HG03378 (cell line): Measurements from ENCODE around the gene ITSN2.

Experiments
- ATAC-seq: cut with Tn5 transposase; IDR thresholded peaks from one replicate; pipeline ENCODE4 v1.9.1; 2021; ENCODE audit warnings: mild to moderate bottlenecking, moderate library complexity; ENCODE audit not compliant: unreplicated experiment

Gene ITSN2

DNA sequence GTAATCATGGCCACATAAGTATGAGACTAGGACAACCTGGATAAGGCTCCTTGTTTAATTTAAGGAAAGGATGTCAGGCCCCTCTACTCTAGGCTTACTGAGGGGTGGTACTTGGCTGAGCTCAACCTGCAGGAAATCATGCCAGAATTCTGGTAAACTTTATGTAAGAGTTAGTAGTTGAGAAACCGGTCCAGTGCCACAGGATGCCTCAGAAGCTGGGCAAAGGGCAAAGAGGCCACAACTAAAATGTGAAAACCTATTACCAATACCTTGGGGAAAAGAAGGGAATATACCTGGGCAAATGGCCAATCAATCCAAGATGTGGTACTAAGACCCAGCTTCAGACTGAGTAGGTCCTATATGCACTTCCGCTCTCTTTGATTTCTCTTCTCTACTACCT is 86.7 kb downstream of the ITSN2 start:
- no peak for ATAC-seq

DNA sequence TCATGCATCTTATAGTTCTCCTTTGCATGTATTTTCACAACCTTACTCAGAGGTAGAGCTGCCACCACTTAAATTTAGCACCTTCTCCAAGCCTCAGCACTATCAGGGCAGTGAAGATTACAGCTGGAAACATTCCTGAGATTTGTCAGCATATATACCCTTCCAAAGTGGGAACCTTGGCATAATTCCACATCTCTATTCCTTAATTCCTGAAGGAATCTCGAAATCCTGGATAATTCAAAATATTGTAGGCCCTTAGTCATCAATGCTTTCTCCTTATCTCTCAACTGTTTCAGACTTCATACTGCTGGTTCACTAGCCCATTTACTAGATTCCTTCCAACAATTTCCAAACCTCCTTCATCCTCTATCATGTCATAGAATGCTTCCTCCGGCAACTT is 87.4 kb downstream of the ITSN2 start:
- ATAC-seq = no peak

DNA sequence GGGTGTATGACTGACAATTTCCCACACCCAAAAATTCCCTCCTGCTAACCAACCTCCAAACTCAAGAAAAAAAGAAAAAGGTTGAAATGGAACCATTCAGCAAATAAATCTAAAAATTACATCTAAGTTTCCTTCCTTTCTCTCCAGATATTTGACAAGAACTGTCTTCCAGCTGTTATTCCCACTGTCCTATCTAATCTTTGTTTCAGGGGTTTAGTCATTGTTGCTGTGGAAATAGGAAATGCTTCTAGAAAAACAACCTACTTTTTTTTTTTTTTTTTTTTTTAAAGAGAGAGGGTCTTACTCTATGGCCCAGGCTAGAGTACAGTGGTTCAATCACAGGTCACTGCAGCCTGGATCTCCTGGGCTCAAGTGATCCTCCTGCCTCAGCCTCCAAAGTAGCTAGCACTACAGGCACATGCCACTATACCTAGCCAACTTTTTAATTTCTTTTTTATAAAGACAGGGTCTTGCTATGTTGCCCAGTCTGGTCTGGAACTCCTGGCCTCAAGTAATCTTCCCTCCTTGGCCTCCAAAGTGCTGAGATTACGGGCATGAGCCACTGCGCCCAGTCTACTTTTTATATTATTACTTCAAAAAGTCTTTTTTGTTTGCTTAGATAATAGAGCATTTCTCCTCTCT is 88.1 kb downstream of the ITSN2 start:
- no peak for ATAC-seq

DNA sequence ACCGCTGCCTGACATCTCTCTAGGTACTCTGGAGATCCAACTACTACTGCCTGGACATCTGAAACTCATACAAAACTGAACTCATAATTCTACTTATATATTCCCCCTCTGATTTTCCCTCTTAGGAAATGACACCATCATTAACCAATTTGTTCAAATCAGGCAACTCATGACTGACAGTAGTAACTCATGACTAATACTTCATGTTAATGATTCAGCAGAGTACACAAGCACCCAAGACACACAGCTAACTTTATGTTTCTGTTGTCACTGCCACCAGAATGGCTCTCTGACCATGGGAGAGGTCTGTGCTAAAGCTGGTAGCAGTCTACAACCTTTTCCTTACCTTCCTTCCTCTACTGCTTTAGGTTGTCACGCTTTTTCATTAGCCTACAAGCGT is 91.1 kb downstream of the ITSN2 start:
- no peak for ATAC-seq

DNA sequence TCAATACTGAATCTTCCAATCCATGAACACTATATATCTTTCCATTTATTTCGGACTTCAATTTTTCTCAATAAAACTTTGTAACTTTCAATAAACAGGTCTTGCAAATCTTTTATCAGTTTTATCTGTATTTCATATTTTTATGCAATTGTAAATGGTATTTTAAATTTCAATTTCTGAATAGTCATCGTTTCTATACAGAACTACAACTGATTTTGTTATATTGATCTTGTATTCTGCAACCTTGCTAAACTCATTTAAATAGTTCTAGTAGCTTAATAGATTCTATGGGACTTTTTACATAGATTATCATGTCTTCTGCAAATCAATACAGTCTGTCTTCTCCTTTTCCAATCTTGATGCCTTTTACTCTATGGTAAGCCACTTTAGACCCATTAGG is 95.1 kb downstream of the ITSN2 start:
- no peak for ATAC-seq

DNA sequence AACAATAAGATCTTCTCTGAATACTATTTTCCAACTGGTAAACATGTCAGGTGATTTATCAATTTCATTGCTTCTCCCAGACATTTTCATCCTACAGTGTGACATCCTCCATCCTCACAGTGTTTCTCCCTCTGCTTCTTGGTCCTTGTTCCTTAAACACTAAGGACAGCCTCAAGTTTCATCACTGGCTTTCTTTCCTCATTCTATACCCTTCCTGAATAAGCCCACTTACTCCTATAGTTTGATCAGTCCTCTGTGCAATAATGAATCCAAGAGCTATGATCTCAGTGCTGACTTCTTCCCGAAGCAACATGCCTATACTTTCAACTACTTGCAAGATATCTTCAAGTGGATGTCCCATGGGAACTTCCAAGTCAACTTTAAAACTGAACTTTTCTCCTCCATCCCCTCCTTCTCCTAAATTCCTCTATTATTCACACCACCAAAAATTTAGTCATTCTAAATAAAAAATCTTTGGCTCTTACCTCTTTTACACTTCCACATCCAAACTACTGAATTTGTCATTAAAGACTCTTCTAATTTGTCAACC is 97.8 kb downstream of the ITSN2 start:
- ATAC-seq = no peak

DNA sequence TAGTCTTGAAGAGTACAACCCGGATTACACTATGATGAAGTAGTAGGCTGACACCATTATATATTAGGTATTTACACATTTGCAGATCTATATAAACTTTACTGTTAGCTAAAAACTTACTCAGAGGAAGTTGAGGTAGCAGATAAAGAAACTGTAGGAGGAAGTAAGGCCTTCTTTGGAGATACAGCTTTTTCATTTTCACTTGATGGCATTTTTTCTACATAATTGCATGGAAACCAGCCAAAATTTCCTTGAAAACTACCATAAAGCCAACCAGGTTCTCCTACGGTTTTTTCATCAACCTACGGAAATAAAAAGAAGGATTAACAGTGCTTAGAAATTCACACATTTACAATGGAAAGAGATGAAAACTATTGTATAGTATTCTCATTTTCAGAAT is 98.9 kb downstream of the ITSN2 start:
- no peak for ATAC-seq

DNA sequence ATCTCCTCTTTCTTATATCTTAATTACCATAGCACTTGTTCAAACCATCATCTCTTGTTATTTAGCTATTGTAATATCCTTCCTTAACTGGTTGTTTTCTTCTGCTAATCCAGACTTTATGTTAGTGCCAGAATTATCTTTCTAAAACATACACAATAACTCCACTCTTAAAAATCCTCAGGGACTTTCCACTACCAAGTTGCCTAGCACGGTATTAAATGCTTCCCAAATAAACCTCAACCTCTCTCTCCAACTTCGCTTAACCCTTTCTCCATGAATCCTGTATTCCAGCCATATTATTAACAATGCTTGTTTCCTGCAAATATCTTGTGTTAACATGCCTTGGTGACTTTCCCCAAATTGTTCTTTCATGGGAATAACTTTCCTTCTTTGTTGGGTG is 101.0 kb downstream of the ITSN2 start:
- no peak for ATAC-seq

DNA sequence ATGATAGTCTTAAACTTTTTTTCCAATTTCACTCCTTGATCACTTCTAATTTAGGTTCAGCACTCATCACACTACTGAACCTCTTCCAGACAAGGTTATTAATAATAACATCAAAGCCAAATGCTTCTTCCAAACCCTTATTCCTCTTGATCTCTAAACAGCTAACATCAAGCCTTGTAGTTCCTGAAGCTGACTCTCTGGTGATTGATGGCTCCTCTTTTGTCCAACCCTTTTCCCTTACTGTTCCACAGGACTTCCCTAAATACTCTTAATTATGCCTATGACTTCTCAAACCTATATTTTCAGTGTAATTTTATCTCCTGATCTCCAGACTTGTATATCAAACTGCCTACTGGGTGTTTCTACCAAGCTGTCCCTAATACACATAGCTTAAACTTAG is 101.6 kb downstream of the ITSN2 start:
- ATAC-seq = no peak

DNA sequence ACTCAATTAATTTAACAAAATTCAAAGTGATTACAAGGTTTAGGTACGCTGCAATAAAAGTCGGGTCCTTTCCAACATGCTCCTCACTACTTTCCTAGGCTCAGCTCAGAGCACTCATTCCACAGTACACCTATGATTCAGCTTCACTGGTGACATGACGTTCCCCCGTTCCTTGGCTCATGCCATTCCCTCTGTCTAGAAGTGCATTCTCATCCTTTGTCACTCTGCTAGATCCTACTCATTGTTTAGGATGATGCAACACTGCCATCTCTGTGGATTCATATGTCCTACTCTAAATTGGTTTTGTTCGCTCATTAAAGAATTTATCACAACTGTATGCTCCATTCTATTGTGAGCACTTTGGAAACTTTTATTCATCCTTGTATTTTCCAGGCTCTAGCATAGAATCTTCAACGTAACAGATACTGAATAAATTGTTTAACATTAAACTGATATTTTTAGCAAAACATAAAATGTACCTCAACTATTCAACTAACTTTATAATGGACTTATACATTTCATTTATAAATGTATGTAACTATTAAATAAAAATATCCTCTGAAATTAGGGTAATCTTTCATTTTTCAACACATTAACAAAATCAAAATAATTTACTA is 106.9 kb downstream of the ITSN2 start:
- no peak for ATAC-seq

DNA sequence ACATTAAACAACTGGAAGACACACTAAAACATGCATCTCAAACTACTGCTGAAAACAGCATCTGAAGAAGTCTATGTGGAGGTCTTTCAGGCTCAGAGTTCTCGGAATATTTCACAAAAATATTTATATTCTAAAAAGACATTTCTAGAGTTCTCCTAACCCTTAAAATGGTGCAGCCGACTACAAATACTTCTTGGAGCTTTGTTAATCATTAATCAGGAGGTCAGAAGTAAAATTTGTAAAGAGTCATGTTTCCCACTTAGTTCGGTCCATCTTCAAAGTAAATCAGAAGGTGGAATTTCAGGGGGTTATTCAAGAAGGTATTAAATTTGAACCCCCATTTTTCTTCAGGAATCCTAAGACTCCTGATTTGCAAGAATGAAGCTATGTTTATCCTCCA is 112.7 kb downstream of the ITSN2 start:
- ATAC-seq = no peak

DNA sequence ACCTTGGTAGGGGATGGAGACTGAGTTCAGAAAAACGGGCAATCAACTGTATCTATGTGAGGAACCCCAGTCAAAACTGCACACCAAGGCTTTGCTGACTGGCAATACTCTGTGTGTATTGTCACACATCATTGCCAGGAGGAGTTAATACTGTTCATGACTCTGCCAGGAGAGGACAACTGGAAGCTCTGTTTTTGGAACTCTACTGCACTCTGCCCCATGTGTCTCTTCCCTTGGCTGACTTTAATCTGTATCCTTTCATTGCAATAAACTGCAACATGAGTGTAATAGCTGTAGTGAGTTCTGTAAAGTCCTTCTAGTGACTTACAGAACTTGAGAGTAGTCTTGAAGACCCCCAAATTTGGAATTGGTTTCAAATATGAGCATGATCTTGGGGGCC is 113.2 kb downstream of the ITSN2 start:
- ATAC-seq = no peak

DNA sequence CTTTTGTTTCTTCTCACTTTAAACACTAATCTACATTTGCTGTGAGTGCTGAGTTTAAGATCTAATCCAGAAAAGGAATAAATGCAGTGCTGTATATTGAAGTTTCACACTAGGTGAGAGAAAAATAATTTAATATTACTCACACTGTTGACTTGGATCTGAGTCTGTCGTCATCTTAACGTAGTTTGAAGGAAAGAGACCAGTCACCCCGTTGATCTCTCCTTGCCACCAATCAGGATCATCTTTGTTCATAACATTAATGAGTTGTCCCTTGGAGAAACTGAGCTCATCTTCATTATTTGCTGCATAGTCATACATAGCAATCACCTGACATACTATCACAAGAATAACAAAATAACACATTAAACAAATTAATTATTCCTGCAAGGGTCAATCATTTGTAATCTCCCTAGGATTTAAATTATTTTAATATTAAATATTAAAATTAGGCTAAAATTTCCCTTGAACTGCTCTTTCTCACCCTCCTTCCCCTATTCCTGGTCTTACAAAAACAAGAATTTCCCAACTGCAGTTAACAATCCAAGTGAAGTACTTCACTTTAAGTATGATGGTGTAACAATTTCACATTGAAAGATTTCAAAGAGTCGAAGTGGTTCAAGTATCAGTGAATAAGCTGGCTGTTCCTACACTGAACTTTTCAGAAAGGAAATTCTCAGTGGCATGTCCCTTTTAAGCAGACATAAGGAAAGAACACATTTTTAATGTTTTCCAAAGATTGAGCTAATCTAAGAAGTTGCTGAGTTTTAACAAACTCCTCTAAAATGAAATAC is 114.2 kb downstream of the ITSN2 start:
- ATAC-seq = no peak

DNA sequence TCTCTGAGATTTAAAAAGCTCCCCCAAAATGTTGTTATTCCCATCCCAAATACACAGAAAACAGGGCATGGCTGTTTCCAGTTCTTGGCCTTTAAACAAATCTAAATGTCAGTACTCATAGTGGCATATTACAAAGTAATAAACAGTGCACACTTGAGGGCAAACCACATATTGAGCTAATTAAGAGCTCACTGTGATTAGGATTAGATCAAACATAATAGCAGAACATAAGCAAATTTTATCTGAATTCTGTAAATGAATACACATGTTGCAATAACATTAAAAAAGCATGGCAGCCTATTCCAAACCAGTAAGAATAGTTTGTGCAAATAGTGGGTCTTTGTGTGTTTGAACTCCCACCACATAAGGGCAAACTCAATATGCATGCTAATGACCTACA is 118.8 kb downstream of the ITSN2 start:
- ATAC-seq = no peak

DNA sequence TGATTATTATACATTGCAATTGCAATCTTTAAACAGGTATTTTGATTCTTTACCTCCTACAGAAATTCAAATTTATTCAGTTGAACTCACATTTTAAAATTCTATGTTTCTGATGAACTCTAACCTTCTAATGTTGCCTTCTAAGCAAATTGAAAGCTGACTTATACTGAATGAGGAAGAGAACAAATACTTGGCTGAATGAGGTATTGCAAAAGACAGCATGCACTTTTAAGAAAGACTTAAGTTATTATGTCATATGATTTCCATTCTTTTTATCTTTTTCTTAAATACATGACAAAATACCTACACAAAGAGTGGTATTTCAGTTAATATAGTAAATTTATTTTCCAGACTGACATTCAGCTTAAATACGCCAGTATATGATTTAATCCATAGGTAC is 120.8 kb downstream of the ITSN2 start:
- ATAC-seq = no peak

DNA sequence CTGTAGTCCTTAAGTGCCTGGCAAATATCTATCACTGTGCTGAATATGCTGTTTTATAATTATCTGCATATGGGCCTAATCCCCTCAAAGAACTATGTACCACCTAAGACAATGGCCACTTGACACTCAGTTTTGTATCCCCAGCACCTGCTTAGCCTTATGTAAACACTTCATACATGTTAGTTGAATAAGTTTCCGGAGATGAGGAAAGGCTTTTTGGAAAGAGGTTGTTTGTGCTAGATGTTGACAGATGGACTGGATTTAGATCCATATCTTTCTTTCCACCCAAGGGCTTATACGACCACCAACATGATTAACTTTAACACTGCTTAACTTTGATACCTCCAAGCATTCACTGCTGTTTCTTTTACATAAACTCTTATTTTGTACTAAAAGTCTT is 122.2 kb downstream of the ITSN2 start:
- no peak for ATAC-seq

DNA sequence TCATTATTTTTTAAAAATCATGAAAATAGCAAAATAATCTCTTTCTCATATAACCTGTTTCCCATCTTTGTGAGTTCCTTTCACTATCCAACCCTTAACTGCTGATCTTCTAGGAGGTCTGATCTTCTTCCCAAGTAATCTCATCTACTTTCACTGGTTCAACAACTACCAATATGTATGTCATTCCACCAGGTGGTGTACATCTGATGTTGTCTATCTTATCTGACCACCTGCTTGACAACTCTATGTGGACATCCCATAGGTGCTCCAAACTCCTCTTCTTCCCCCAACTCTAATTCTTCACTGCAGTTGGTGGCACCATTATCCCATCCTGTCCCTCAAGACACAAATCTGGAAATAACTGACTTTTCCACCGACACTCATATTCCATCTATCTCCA is 123.0 kb downstream of the ITSN2 start:
- no peak for ATAC-seq

DNA sequence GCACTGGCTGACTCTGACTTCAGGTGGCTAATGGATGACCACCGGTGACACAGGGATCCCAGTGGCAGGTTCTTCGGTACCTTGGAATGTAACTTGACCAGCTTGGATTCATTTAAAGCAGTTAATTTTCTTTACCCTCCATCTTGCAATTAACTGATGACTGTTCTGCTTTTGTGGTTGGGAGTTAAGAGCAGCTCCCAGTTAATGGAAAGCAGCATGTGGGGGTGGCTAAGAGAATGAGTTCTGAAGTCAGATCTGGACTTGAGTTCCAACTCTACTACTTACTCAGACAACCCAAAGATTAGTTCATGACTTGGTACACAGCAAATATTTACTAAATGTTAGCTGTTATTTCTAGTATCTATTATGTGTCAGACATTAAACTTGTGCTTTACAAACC is 127.0 kb downstream of the ITSN2 start:
- no peak for ATAC-seq

DNA sequence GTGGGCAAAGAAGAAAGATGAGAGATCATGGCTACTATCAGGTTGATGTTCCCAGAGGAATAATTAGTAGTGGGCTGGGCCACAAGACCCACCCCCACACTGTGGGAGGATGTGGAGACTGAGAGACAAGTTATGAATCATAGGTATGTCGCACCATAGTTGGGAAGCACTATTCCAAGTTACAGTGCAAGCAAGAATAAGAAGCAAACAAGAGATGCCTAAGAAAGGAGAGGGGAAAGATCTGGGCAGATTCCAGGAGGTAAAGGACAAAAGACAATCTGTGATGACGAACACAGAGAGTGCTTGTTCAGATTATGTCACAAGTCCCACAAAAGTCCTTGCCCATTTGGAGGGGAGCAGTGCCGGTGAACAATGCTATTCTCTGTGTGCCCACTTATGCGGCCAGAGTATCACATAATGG is 128.9 kb downstream of the ITSN2 start:
- ATAC-seq = no peak

DNA sequence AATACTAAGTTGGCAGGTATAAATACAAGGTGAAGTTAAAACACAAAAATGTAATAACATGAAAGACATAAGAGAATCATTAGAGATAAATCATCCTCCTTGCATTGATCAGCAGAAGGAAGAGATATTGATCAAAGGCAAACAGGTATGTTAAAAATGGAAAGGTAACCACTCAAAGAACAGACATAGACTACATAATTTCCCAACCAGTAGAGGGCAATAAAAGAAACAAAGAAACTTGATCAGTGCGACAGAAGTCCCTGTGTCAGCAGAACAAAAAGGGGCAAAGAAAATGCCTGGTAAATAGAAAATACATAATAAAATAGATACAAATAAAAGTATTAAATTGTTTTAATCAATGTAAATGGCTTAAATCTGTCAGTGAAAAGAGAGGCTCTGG is 131.9 kb downstream of the ITSN2 start:
- no peak for ATAC-seq

DNA sequence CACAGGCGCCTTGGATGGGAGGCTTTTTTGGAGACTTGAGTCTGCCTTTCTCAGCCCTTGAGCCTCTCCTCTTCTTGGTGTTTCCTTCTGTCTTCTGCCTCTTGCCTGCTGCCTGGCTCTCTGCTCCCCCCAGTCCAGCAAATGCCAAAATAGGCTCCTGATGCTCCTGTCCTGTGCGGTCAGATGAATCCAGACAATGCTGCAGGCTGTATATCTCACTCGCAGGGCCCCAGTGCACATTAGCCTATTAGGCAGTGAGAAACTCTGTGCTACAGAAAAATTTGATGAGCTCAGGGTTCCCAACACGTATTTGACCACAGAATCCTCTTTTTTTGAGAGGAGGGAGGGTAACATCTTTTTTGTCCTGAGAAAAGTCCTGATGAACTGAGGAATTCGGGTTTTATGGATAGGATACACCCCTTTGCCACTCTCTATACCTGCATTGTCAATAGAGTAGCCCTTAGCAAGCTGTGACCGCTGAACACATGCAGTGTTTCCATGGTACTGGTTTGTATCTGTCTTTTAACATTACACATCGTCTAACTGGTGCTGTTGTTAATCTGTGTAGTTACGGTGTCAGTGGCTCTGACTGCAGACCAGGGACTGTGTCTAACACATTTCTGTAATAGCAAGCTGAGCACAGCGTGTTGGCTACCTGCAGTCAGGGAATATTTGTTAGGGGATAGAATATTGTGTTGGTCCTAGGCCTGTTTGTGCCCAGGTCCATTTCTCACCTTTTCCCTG is 134.7 kb downstream of the ITSN2 start:
- ATAC-seq = no peak
